GM21737 (cell line): ENCODE results near the gene GLRA3.
"Not testable (repeated sequence)": the region's sequence is repeated elsewhere in the genome, so short reads cannot be mapped to it uniquely, and the experiment has no call there.

Experiments used
- ATAC-seq: cut with Tn5 transposase; IDR thresholded peaks from one replicate; pipeline ENCODE4 v1.9.1; 2021; ENCODE audit warnings: mild to moderate bottlenecking, moderate library complexity; ENCODE audit not compliant: unreplicated experiment

GLRA3 gene

DNA sequence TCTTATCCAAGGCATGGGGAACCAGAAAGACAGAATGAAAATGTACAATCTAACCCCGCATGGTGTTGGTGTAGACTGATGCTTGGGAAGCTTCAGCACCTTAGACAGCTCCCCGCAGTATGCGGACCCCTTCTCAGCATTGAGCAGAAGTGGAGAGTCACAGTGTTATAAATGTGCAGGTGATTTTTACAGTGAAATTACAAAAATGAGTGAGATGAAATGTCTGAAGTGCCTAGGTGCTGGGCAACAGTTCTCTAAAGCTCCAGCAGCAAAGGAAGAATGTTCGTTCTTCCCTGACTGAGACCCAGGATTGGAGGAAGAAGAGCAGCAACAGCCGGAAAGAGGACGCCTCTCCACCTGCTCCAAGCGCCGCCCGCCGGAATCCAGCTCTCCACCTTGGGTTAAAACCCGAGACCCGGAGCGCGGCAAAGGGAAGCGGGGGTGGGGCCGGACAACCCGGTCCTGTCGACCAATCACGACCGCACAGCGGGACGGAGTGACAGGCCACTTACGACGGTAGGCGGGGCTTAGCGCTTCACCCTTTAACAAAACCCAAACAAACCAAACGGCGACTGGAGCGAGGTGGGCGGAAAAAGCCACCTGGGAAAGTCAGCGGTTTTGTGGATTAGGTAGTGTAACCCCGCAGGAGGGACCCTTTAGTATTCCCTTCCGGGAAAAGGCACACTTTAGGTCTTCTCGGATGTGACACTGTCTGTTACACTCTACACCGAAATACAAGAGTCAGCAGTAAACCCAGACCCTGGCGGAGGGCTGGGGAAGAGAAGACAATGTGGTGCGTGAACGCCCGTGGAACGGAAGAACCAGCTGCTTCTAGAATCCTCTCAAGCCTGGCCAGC, at the start of gene GLRA3:
Gene GLRA3 (minus strand): TSS at position 403 of the 857 bp plus-strand sequence. CDS start 436 bp downstream, outside the sequence.
- no peak for ATAC-seq

DNA sequence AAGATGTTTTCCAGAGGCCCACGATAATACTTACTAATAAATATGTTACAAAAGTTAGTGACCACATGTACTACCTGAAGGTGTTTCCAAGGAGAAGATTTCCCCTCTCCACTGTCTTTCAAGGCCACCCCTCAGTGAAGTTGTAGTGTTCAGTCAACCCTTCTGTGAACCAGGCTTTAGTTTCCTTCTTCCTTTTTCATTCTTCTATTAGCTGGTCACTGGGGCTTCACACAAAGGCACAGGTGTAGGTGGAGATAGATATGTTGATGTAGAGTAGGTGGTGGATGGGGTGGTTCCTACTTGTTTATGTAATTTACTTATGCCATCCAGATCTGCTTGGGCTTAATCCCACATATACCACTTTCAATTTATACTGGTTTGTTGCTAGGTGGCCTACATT, 45.9 kb upstream of the GLRA3 start:
- no peak for ATAC-seq

DNA sequence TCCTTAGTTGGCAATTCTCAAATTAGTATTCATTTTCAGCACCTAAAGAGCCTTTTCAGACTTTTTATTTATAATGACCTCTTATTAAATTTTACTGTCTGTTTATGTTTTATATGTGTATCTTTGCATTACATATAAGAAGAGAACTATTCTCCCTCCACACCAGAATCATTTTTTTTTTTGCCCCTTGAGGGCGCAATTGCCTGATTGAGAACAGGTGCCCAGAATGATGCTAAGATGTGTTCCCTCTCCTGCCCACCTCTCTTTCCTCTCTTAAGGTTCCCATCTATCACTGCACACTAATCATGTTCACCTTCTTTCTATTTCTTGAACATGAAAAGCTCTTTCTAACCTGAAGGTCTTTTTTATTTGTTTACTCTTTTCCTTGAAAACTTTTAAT, 44.9 kb upstream of the GLRA3 start:
- ATAC-seq: no peak

DNA sequence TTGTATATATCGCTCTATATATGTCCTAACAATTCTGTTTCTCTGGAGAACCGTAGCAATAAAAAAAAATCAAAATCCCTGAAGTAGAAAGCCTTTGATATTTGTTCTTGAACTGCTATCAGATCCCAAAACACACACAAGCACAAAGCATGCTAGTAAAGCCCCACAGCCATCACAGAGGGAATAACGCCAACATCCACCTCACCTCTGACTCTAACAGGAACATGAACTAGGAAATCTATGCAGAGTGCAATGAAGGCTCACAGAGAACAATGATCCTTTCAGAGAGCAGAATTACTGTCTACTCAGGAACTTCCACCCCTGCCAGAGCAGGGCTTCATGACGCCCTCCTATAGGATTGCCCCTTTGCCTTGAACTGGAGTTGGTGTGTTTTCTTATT, 44.1 kb upstream of the GLRA3 start:
- ATAC-seq: not testable (repeated sequence)

DNA sequence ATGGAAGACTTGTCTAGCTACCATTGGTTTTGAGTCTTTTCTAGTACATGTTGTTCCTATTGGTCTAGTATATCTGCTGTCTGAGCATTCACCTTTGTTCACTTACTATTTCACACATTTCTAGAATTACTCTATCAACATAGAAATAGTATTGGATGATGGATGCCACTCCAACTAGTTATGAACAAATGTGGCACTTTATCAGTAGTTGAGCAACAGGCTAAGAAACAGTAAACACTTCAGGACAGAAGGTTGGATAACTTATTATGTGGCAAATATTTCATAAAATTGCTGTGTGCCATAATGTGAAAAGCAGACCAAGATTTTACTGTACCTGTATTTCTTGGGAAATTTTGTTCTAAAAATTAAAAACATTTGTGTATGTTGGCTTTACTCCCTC, 42.4 kb upstream of the GLRA3 start:
- ATAC-seq: no peak

DNA sequence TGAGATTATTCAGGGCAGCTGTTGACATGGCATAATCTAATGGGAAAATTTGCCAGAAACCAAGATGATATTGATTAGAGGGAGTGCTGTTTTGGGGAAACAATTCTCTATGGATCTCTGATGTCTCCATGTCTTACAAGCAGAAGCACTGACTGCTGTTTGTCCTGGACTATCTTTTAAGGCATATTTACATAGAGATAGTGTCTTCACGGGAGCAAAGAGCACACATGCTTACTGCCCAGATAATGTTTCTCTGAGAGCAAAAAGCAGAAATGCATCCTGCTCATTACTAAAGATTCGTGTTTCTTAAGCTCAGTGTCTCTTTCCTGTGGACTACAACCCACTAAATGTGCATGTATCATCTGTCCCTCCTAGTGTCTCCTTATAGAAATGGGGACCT, 41.3 kb upstream of the GLRA3 start:
- no peak for ATAC-seq

DNA sequence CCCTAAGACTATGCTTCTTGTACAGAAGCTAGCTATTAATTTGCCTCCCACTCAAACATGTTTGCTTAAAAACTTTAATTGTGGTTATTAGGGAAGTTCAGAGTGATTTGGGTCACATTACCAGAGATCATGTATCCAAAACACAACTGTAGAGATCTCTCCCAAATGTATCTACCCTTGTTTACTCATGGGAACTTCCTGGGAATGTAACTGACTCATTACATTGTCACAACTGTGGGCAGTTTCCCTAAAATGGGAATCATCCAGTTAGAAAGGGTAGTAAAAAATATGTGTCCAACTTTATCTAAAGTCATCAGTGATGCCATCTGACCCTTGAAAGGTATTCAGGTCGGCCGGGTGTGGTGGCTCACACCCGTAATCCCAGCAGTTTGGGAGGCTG, 40.3 kb upstream of the GLRA3 start:
- ATAC-seq: no peak

DNA sequence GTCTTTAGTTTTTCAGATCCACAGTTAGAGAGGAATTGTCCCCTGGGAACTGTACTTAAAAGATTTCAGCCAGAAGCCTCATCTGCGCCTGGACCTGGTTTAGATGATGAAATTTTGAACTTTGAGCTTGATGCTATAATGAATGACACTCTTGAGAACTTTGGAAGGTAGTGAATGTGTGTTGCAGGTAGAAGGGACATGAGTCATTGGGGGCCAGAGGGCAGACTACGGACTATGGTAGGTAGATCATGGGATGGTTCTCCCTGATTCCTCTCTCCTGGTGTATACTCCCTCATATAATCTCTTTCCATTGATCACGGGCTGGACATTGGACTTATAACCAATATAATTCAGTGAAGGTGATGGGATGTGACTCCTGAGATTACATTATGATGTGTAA, 38.9 kb upstream of the GLRA3 start:
- ATAC-seq: no peak

DNA sequence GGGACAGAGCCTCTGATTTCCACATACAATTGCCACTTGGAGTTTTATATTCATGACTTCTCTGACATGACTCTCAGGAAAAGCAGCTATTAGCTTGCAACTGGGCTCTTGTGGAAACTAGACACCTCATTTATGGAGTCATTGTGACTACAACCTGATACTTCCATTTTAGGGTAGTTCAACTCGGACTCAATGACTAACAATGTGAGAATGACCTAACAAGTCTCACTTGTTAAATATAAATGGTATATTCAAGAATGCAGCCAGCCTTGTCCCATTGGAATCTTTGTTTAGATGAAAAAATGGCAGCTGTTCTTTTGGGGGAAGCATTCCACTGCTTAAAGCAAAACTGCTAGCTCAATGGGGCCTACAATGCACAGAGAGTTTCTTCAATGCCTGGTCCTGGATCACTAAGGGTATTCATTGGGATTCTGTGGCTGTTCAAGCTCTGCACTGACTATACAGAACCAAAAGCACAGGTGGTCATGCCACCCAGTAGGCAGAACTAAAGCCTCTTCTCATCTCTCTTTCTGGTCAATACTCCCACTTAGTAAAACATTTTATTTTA, 36.5 kb upstream of the GLRA3 start:
- ATAC-seq: no peak

DNA sequence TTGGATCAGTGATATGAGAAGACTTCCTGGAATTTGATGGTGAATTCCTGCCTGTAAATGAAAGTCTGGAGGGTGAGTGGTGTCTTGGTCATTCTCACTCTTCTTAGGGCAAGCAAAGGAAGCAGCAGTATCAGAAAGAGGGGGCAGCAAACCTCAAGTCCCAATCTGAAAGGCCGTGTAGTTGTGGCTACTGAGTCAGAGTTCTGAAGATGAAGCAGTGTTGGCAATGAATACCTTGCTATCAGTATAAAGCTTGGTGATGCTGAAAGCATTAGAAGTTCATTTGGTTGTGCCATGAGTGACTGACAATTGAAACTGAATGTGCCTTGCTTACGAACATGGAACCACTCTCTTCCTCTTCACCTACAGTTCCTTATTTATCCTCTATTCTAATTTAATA, 35.0 kb upstream of the GLRA3 start:
- no peak for ATAC-seq

DNA sequence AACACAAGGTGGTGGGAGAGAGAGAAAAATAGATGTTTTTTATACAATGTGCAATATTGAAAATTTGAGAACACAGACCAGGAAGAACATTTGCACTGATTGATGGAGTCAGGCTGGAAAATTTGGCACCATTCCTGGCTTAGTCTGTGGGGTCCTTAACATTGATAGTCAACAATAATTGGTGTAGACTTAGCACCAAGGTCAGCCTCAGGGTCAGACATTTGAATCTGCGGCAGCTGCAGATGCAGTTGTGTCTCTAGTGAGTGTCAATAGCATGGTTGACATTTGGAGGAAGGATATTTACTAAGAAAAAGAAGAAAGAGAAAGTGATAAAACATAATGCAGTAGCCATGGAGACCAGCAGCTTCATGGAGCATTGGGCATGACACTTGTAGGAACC, 31.5 kb upstream of the GLRA3 start:
- no peak for ATAC-seq

DNA sequence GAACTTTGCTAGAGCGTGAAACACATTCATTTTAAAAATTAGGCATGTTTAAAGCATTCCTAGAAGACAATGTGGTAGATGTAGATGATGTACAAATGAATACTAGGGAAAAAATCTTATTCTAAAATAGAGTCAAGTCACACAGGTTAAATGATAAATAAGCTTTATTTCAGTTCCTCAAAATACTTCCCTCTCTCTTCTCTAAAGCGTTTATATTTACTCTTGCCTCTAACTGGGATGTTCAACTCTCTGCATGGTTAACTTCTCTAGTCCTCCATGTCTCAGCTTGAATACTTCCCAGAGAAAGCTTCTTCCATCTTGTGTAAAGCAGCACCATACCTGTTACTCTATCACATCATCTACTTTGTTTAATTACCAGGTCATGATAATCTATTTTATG, 30.9 kb upstream of the GLRA3 start:
- ATAC-seq: no peak

DNA sequence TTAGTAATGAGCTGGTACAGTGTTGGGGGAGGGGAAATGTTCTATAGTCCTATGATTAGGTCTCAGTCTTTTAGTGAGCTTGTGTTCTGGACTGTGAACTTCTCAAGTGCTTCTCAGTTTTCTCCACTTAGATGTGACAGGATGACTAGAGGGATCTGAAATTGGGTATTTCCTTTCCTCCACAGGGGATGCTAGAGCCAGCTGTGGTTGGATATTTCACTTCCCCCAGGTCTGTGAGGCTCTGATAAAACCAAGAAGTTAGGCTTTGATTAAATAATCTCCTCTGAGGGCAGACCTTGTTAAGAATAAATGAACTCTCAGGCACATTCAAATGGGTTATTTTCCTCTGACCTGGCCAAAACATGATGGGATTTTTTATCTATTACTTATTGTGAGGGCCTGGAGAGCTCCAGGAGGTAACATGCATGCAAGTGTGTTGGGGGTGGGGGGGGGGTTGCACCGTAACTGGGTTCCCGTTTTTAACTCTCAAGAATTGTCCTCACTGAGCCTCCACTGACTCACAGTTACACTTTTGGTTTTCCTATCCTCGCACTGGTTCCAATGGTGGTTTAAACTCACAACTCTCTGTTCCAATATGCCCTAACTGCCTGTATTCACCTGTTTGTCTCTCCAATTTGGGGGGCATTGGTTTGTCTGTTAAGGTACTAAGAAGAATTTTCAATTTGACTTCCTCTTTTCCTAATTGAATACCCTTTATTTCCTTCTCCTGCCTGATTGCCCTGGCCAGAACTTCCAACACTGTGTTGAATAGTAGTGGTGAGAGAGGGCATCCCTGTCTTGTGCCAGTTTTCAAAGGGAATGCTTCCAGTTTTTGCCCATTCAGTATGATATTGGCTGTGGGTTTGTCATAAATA, 28.1 kb upstream of the GLRA3 start:
- no peak for ATAC-seq

DNA sequence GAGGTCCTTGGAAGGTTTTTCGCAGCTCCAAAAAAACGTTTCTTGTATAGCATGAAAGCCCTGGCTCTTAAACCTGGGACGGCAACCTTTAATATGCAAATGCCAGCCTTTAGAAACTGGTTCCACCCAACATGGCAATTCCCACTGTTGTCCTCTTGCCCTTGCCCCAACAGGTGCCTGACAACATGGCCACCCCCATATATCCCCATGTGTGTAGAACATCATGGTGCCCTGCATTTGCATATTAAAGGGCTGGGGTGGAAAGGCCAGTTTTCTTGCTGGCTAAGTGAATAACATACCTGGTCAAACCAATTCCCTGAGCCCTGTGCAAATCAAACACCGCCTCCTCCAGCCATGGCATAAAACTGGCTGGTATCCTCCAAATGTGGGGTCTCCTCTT, 26.0 kb upstream of the GLRA3 start:
- ATAC-seq: no peak

DNA sequence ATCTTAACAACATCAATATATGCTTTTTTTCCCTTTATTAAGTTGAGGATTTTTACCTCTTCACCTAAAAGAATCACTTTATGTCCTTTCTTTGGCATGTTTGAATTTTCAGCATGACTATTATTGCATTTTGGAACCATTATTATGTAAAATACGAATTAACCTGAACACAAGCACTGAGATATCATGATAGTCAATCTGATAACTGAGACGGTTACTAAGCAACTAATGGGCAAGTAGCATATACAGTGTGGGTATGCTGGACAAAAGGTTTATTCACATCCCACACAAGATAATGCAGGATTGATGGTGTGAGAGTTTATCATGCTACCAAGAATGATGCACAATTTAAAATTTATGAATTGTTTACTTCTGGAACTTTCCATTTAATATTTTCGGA, 24.6 kb upstream of the GLRA3 start:
- ATAC-seq: no peak

DNA sequence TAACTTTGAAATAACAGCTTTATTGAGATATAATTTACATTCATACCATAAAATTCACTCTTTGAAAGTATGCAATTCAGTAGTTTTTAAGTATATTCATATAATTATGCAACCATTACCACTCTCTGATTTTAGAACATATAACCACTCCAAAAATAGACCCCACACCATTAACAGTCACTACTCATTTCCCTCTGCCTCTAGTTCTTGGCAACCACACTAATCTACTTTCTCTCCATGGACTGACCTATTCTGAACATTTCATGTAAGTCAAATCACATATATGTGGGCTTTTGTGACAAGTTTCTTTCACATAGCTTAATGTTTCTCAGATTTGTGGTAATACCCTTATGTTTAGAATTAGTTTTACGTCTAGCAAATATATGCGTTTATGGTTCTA, 19.5 kb upstream of the GLRA3 start:
- ATAC-seq: no peak

DNA sequence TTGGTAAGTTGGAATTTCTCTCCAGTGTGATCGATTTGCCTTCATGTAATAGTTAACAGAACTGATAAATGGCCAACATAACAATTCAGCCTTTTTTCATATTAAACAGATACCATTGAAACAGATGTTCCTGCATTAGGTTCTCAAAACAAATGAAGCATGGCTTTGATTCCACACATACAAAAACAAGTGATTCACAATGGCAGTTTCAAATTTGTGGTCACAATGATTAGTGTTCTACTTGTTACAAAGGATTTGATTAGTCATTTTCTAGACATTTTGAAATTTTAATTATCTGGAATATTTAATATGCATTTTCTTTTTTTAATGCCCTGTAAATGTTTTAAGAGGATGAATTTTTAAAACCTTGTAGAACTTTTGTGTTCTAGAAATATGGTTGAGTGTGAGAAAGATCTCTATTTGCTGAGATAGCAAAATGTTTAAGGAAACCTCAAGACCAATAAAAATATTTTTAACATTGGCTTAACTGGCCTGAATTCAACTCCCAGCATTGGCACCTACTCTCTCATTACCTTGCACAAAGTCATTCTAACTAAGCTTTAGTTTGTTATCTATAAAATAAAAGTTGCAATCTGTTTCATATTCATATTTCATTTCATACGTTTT, 18.9 kb upstream of the GLRA3 start:
- no peak for ATAC-seq

DNA sequence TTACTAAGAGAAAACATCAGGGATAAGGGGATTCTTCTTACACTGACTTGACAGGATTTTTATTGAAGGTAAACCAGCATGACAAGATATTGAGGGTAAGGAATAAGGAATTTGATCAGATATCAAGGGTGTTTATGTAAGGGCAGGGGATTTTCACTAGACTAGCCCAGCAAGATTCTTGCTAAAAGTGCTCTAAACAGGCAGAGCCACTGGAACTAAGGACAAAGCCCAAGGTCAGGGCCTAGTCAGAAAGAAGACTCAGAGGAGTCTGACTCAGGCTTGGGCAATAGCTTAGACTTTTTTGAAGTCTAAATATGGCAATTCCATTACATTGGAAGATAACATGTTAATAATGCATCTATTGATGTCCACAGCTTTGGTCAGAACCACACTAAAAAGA, 6.5 kb upstream of the GLRA3 start:
- no peak for ATAC-seq

DNA sequence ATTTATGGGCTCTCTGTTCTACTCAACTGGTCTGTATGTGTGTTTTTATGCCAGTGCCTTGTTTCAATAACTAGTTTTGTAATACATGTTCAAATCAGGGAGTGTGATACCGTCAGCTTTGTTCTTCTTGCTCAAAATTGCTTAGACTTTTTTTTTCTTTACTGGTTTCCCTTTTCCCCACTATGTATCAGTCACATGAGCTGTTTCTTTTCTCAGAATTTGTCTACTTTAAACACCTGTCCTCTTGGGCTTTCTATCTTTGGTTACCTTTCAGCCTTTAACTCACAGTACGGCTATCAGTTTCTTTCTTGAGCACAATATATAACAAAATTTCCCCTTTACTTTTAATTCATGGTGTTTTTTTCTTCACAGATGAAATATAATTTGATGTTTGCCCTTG, 5.4 kb upstream of the GLRA3 start:
- ATAC-seq: no peak

DNA sequence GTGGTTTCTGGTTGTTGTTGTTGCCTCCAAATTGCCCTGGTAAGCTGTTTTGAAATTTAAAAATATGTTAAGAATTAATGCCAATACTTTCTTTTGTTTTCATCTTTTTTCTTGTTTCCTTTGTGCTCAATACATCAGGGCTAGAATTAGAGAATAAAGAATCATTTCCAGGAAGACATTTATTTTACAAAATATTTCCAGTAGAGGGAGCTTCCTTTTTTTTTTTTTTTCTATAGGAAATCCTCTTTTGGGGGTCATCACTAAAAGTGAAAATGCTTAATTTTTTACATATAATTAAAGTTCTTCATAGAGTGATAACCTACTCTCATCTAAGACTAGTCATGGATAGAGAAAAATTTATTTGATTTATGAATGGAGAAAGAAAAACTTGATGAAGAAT, 2.4 kb downstream of the GLRA3 start:
- no peak for ATAC-seq

DNA sequence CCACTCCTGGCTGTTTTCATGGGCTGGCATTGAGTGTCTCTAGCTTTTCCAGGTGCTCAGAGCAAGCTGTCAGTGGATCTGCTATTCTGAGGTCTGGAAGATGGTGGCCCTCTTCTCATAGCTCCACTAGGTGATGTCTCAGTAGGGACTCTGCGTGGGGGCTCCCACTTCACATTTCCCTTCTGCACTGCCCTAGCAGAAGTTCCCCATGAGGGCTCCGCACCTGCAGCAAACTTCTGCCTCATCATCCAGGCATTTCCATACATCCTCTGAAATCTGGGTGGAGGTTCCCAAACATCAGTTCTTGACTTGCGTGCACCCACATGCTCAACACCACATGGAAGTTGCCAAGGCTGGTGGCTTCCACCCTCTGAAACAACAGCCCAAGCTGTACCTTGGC, 13.8 kb downstream of the GLRA3 start:
- no peak for ATAC-seq
